NCI-H460 (cell line): Measurements from ENCODE around the gene KDF1. TPM values are rescaled to one million over a fixed set of nuclear protein-coding genes. Genes with fewer than 3 reads are reported as not detected.

ENCODE experiments used
- DNase-seq: peaks from one replicate; pipeline ENCODE4 v3.0.0-alpha.2; 2016; ENCODE audit warnings: low read depth; ENCODE audit errors: extremely low read depth
- total RNA-seq: library from RNA; depleted of rRNA; stranded (reverse); fragments of >200 nt; shearing (Covaris generic); gene quantifications from 2 replicates; pipeline ENCODE4 v1.2.3, GENCODE V29; 2014; rRNA removed

Gene KDF1
- total RNA-seq, 1 experiment from 2014 or later = not detected

- peak; percentile 91 for DNase-seq
Measured at GRCh38 chr1:26921540-26922430, 38.5 kb downstream of the KDF1 start, which contains the start of gene NUDC. Gene NUDC, plus strand, starts transcription at chr1:26921743. Its CDS starts 106 bp downstream, at chr1:26921849.

- no peak for DNase-seq
Measured at GRCh38 chr1:26921126-26921539, 39.1 kb downstream of the KDF1 start.

GRCh38 chr1:26915204-26915842, 44.9 kb downstream of the KDF1 start:
- DNase-seq = no peak

- DNase-seq = no peak
Measured at GRCh38 chr1:26913754-26914619, 46.3 kb downstream of the KDF1 start, which contains the start of gene NR0B2. Gene NR0B2, minus strand, starts transcription at chr1:26913975. Its CDS starts 35 bp downstream, at chr1:26913940.

- DNase-seq = no peak
Measured at GRCh38 chr1:26913389-26913753, 46.9 kb downstream of the KDF1 start.

- no peak for DNase-seq
Measured at GRCh38 chr1:26912147-26912490, 48.1 kb downstream of the KDF1 start.

GRCh38 chr1:26911399-26912146, 48.7 kb downstream of the KDF1 start:
- DNase-seq = no peak

- no peak for DNase-seq
Measured at GRCh38 chr1:26910343-26911160, 49.7 kb downstream of the KDF1 start.

- no peak for DNase-seq
Measured at GRCh38 chr1:26909951-26910342, 50.3 kb downstream of the KDF1 start.

- DNase-seq = no peak
Measured at GRCh38 chr1:26907071-26907917, 53.0 kb downstream of the KDF1 start.

- no peak for DNase-seq
Measured at GRCh38 chr1:26900815-26901511, 59.3 kb downstream of the KDF1 start.

- peak; percentile 87 for DNase-seq
Measured at GRCh38 chr1:26900001-26900814, 60.1 kb downstream of the KDF1 start, which contains the start of gene GPATCH3. Gene GPATCH3, minus strand, starts transcription at chr1:26900467. Its CDS starts 25 bp downstream, at chr1:26900442.

Other genes starting within 250 kb of the KDF1 start
- 13.6 and 14.0 TPM in 2 replicates for gene PIGV, start 172.5 kb downstream of the KDF1 start, total RNA-seq
- 12.5 and 15.2 TPM in 2 replicates for gene ZDHHC18, start 133.8 kb downstream of the KDF1 start, total RNA-seq
- gene SFN, start 97.3 kb downstream of the KDF1 start, total RNA-seq = 21.7 and 23.1 TPM in 2 replicates
- 13.5 and 19.5 TPM in 2 replicates for gene GPN2, start 70.2 kb downstream of the KDF1 start, total RNA-seq
- 6.7 and 7.5 TPM in 2 replicates for gene GPATCH3, start 60.0 kb downstream of the KDF1 start, total RNA-seq
- not detected in 2 replicates for gene NR0B2, start 46.5 kb downstream of the KDF1 start, total RNA-seq
- 40.2 and 60.1 TPM in 2 replicates for gene NUDC, start 38.7 kb downstream of the KDF1 start, total RNA-seq
- gene TRNP1, start 33.2 kb upstream of the KDF1 start, total RNA-seq = 1.1 and 2.1 TPM in 2 replicates
- gene TENT5B, start 52.4 kb upstream of the KDF1 start, total RNA-seq = 0.07 TPM in 1 of 2 replicates, not detected in the other
- gene SLC9A1, start 194.7 kb upstream of the KDF1 start, total RNA-seq = 16.6 and 20.1 TPM in 2 replicates